Left lobe of liver (tissue), 2 donors: Measurements from ENCODE around the gene FXN. TPM values are rescaled to one million over a fixed set of nuclear protein-coding genes. Genes with fewer than 3 reads are reported as not detected.
"Not testable (repeated sequence)": the region's sequence is repeated elsewhere in the genome, so short reads cannot be mapped to it uniquely, and the experiment has no call there.

Experiments used
- ATAC-seq: fragments of 200-7000 bp; cut with Tn5 transposase; one replicate; pipeline ENCODE4 v1.9.1; 2020; ENCODE audit warnings: mild to moderate bottlenecking, moderate library complexity
- DNase-seq: peaks from one replicate; pipeline ENCODE4 v3.0.0-alpha.2; 2020; ENCODE audit warnings: low spot score
- total RNA-seq: library from RNA; stranded (reverse); gene quantifications from one replicate; pipeline ENCODE4 v1.2.1, GENCODE V29; 2021
- donor health status: DM: no; HTN: no; CAD: no; lungs with moderate emphysema.
- donor health status: DM: no; HTN: yes; CAD: no.

Gene FXN
- 27.1 TPM for total RNA-seq

DNA sequence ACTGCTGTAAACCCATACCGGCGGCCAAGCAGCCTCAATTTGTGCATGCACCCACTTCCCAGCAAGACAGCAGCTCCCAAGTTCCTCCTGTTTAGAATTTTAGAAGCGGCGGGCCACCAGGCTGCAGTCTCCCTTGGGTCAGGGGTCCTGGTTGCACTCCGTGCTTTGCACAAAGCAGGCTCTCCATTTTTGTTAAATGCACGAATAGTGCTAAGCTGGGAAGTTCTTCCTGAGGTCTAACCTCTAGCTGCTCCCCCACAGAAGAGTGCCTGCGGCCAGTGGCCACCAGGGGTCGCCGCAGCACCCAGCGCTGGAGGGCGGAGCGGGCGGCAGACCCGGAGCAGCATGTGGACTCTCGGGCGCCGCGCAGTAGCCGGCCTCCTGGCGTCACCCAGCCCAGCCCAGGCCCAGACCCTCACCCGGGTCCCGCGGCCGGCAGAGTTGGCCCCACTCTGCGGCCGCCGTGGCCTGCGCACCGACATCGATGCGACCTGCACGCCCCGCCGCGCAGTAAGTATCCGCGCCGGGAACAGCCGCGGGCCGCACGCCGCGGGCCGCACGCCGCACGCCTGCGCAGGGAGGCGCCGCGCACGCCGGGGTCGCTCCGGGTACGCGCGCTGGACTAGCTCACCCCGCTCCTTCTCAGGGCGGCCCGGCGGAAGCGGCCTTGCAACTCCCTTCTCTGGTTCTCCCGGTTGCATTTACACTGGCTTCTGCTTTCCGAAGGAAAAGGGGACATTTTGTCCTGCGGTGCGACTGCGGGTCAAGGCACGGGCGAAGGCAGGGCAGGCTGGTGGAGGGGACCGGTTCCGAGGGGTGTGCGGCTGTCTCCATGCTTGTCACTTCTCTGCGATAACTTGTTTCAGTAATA lies at the start of gene FXN:
TSS of gene FXN (plus strand) at position 315 of the 871 bp plus-strand sequence. CDS start at position 346, 31 bp downstream.
- DNase-seq (peak; percentile 87), ATAC-seq (peak; percentile 92)

DNA sequence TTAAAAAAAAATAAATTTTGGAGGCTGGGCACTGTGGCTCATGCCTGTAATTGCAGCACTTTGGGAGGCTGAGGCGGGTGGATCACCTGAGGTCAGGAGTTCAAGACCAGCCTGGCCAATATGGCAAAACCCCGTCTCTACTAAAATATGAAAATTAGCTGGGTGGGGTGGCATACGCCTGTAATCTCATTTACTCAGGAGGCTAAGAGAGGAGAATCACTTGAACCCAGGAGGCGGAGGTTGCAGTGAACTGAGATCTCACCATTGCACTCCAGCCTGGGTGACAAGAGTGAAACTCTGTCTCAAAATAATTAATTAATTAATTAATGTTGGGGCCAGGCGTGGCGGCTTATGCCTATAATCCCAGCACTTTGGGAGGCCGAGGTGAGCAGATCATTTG lies 48.6 kb upstream of the FXN start:
- not testable (repeated sequence) for DNase-seq, ATAC-seq

DNA sequence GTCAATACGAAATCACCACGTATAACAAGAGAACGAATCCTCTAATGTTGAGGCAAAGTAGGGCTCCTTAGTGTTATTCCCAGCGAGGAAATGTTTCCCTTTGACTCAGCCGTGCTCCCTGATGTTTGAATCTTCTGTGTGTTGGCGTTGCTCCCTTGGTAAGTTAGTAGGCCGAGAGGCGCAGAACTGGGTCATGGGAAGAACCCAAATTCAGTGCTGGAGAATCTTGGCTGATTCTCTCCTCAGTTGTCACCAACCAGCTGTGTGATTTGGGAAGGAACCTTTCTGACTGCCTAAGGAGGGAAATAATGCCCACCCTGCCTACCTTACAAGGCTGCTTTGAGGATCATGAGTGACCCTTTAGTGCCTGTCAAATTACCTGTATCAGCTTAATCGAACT lies 44.1 kb upstream of the FXN start:
- no peak for ATAC-seq

DNA sequence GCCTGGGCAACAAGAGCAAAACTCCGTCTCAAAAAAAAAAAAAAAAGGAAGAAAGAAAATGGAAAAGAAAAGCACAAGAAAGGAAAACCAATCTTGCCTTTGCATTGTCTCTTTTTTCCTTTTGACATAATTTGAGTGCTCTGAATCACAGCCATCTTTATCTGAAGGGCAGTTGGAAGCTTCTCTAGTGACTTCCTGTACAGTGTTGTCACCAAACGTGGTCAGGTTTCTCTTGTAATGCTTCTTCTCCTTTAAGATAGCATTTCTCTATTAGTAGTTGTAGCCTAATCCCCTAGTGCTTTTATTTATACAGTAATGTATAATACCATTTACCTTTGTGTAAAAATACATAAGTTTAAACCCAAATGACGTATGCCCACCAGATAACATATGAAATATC lies 39.8 kb upstream of the FXN start:
- DNase-seq (no peak), ATAC-seq (no peak)

More for the DNA sequence above, 44.1 kb upstream of the FXN start:
- DNase-seq: no peak

DNA sequence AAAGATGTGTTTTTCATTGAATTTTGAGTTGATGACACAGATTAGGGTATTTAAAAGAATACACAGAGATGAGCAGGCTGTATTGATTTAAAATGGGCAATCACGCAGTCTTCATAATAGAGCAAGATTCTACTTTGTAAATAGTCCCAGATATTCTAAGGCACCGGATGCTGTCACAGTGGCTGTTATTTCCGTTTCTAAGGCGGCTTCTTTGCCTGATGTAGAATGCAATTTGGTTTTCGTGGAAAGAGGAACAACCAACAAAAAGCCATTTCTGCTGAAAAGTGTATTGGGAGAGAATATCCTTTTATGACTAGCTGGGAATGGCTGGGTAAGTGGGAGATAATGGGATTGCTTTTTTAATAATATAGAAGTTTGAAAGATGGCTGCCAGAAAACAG lies 39.1 kb upstream of the FXN start:
- ATAC-seq (no peak), DNase-seq (no peak)

DNA sequence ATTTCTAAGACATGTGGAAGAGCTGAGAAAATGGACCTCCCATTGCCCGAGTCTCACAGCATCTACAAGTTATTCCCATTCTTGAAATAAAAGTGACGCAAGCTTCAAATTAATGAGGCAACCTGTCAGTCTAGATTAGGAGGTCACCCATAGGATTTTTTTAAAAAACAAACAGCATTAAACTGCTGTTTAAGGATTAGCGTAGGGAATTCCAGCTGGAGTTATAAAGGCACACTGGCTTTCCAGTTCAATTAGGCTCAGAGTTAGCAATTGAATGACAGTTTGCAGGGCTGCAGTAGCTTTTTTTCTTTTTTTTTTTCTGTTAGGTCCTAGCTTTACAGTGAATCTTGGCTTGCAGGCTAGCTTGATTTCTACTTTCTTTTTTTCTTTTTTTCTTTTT lies 37.9 kb upstream of the FXN start:
- no peak for ATAC-seq
- no peak for DNase-seq

DNA sequence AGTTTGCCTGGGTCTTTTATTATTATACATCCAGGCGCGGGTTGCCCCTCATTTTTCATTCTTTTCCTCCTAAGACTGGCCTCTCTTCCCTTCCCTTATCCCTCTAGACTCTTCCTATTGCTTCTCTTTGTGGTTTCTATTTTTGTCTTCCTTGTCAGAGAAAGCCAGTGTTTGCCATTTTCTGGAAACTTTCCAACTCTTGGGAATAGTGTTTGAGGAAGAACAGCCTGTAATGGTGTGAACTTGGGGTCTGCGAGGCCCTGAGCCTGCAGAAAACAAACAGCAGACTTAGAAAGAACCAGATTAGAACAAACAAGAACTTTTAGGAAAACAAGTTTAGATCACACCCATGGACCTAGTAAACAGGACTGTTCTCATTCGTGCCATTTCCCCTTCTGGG lies 37.2 kb upstream of the FXN start:
- ATAC-seq (no peak), DNase-seq (no peak)

DNA sequence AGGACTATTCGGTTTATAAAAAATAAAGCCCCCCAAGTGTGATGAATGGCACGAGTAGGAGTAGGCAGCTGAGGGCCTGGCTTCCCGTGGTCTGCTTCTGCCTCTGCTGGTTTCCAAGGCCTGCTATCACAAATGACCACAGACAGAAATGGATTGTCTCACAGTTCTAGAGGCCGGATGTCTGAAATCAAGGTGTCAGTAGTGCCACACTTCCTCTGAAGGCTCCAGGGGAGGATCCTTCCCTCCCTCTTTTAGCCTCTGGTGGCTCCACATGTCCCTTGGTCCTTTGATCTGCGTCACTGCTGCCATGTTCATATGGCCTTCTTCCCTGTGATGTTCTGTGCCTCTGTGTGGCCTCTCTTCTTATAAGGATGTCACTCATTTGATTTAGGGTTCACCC lies 36.7 kb upstream of the FXN start:
- DNase-seq (no peak), ATAC-seq (no peak)

DNA sequence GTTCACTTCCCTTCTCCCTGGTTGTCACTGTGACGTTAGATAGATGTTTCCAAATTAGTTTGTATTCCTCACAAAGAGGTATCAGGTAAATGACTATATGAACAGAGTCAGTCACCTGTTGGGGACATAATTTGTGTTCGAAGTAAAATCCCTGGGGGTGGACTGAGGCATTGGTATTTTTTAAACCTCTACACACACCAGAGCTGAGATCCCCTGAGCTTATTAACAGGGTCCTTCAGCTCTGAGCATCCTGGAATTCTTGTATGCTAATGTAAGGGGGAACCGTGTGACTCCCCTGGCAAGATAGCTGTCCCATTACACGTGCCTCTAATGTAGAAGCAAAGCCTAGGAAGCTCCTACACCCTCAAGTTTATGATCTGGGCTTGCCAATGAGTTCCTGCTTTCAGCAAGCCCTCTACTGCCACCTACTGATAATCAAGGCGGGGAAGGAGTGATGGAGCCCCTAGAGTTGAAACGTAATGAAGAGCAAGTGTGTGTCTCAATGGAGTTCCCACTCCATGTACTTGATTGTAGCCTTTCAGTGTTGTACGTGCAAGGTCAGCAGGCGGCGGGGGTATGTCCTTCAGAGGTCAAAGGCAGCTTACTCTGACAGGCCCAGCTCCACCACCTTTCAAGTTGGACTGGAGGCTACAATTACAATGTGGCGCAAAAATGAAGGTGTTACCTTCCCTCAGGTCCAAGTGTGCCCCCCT lies 36.0 kb upstream of the FXN start:
- DNase-seq (peak; percentile 60), ATAC-seq (peak; percentile 98)

DNA sequence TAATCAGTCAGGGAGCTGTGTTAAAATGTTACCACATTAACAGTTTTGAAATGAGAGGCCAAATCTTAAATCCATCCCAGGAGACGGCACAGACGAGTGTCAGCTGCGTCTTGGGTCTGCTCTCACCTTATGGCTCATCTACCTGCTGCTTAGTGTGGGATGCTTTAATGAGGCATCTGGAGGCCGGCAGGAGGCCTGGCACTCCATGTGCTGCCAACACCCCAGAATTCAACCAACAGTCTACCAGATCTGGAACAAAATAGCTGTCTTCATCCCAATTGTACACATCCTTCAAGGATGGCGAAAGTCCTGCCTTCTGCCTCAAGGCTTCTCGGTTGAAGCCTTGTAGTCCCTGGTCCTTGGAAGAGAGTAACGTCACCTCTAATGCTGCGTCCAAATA lies 33.6 kb upstream of the FXN start:
- DNase-seq (no peak), ATAC-seq (no peak)

DNA sequence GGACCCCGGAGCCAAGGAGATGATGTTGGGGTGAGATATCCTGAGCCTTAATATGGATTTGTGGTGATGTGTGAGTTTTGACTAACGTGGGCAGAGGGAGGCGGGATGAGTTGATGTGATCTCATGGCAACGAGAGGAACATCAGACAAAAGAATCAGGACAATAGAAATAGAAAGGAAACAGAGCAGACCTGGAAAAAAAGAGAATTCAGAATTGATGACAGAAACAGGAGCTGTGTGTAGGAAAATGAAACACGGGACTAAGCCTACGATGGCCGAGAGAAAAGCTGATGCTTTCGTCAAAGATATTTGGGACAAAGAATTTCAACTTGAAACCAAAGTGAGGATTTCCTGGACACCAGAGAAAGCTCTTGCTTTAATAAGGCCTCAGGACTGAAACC lies 32.5 kb upstream of the FXN start:
- DNase-seq (no peak), ATAC-seq (no peak)

DNA sequence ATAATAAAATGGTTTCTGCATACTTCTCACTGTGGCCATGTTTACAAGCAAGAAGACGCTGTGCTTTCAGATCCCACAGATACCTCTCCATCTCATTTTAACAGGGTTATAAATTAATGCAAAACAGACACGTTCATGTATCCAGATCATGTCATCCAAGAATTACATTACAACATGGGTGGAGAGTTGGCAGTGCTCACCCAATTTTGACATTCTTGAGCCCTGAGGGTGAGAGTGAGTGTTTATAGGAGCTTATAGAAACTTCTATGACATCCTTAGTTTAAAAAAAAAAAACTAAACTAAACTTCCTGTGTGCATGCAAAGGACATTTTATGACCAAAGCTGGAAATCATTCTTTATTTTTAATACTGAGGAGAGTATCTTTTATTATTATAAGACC lies 30.7 kb upstream of the FXN start:
- ATAC-seq: no peak
- no peak for DNase-seq

DNA sequence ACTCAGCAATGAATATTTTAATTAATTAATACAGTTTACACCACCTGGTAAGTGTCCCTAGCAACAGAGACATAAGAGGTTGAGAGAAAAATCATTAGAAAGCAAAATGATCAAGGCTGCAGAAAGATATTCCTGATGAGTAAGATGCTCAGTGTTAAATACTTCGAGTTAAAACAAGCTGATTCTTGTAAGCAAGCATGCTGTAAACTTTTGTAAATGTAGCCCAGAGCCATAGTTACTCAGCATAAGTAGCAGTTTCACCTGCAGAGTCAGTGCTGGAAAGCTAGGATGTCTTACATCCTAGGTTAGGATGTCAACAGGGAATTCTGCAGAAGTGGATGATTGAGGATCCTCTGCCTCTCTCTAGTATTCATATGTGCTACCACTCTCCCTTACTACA lies 25.8 kb upstream of the FXN start:
- ATAC-seq: no peak

DNA sequence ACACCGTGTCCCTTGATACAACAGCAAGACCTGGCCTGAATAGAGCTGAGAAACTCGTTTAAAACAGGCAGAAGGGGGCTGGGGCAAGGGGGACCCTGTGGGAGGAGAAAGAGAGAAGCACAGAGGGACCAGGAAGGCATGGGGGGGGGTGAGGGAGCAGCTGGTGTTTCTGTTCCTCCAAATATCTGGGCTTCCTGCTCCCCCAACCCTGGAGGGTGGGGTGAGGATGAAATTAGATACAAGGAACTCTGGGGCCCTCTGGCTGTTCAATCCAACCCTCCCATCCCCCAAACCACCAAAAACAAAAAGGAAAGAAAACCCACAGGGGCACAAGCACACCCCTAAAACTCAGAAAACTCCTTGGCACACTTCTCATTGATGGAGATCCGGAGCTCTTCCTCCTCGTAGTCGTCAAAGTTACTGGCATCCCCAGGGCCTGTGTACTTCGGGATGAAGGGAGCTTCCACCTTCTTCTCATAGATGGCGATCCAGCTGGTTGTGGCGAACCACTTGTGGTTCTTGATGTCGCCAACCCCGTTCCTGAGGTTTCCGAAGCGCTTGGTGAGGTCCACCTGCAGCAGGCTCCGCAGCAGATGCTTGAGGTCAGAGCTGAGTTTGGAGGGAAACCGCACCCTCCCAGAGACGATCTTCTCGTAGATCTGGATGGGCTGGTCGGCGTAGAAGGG lies 22.7 kb upstream of the FXN start:
- ATAC-seq (no peak), DNase-seq (no peak)

More for the DNA sequence above, 25.8 kb upstream of the FXN start:
- DNase-seq: no peak

DNA sequence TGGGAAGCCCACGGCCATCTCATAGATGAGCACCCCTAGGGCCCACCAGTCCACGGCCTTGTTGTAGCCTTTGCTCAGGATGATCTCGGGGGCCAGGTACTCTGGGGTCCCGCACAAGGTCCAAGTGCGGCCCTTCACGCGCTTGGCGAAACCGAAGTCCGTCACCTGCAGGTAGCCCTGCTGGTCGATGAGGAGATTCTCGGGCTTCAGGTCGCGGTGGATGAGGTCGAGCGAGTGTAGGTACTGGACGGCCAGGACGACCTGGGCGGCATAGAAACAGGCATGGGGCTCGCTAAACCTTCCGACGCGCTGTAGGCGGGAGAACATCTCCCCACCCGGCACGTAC lies 22.2 kb upstream of the FXN start:
- DNase-seq (no peak), ATAC-seq (no peak)

DNA sequence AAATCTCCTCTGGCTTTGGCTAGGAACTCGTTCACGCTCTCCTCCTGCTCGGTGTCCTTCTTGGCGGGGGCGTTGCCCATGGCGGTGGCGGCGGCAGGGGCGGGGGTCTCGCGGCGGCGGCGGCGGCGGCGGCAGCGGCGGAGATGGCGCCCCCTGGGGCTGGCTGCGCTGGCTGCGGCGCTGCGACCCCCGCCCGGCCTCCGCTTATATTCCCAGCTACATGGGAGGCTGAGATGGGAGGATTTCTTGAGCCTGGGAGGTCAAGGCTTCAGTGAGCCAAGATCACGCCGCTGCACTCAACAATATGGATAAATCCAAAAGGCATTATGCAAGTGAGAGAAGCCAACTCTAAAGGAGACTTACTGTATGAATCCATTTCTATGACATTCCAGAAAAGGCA lies 21.5 kb upstream of the FXN start, which contains the start of gene PRKACG:
TSS of gene PRKACG (minus strand) at position 101 of the 400 bp plus-strand sequence. CDS start at position 80, 21 bp downstream.
- no peak for DNase-seq
- ATAC-seq: no peak

DNA sequence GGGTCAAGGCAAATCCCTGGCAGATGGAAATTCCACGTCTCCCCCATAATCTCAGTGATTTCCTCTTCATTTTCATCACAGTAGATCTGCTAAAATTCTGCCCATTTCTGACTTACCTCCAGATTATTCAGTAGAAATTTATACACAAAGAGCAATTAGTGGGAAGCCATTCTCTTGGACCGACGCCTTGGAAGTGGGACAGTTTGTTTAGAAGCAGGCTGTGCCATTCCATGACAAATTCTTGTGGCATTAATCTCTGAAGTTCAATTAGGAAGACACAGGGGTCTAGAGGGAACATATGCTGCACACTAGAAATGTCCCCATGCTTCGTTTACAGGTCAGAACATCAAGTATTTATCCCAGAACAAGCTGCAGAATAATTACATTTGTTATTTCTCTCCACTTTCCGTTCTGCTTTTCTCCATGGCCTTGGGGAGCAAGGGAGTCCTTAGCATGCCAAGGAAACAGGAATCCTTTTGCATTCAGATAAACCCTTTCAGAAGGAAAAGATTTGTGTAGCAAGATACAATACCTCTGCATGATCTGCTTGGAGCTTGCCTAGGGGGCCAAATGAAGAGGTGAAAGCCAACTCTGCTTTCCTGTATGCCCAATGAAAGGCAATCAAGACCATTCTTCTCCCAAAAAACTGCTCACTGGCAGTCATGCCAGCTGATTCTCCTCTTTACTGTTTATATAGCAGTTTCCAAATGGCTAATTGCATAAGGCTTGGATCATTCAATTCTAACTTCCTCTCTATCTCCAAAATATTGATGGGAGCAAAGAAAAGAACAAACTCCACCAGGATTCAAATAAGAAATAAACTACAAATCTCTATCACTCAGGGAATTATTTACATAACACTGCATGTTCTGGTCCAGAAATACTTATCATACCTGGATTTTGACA lies 19.1 kb upstream of the FXN start:
- DNase-seq (no peak), ATAC-seq (peak; percentile 70)

DNA sequence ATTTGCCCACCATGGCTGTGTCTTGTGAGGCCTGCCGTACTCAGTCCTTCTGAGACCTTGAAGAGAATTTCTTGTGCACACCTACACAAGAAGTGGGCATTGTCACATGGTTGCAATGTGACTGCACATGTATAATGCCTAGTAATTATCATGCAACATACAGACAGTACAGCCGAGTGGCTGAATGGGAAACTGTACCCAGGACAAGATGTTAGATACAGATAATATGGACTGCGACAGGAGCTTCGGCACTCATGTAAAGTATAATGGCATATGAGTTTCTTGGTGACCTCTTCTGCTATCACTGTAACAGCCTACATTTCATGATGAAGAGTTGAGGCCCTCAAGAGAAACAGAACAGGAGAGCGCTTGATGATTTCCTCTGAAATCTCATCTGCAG lies 16.8 kb upstream of the FXN start:
- ATAC-seq: no peak
- DNase-seq: no peak

DNA sequence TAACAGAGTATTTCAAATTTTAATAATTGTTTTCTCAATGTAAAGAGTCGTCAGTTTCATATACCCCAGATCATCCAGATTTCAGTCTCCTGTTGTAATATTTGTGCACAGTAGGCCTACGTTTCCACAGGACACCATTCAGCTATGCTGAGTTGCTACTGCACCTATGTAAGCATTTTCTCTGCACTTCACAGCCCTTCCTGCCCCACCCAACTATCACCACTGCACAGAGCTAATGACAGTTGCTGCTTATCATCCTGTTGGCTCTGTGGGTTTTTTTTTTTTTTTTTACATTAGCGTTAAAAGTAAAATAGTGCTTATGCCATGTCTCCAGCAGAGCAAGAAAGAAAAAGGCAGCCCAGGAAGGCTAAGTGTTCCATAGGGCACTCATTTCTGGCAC lies 15.7 kb upstream of the FXN start:
- ATAC-seq (no peak), DNase-seq (no peak)

DNA sequence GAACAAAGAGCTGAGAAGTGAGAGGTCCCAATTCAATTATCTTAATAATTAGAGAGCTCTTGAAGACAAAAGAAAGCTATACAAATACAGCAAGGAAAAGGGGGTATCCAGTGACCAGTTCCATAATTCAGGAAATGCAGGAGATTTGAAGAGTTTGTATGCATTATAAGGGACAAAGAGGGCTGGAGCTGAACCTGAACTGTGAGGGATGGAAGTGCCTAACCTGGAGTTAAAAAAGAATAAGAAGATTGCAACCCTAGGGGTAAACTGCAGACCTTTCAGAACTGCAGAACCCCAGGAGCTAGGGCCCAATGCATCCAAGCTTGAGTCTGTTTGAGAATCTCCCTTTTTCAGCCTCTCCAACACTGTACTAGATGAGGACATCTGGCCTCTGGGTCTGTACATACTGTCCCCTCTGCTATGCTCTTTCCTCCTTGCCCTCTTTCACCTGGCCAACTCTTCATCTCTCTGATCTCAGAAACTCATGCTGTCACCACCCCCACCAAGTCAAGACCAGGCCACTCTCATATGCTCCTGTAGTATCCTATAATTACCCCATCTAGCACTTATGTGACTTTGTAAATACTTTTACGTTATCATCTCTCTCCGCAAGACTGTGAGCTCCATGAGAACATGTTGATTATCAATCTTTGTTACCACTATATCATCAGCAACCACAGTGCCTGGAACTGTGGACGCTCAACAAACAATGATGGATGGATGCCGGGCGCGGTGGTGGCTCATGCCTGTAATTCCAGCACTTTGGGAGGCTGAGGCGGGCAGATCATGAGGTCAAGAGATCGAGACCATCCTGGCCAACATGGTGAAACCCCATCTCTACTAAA lies 15.0 kb upstream of the FXN start:
- DNase-seq (no peak), ATAC-seq (no peak)
